Stimulated activated CD4-positive, alpha-beta T cell treated with anti-CD3 and anti-CD28 coated beads, TNF-alpha, amount 100 ng/mL, for 4 hours (primary cell): ENCODE results near the gene CYP2A6.
"Not testable (repeated sequence)": the region's sequence is repeated elsewhere in the genome, so short reads cannot be mapped to it uniquely, and the experiment has no call there.

Experiments used
- DNase-seq, 3 experiments: peaks; one replicate each; pipeline ENCODE4 v3.0.0-alpha.2; 2020; ENCODE audit warnings: low read depth in 3 of 3

CYP2A6 gene

GRCh38 chr19:40843653-40844052 is 6.6 kb downstream of the CYP2A6 start:
- peak; percentile 40 to 69 (median 57) for DNase-seq

GRCh38 chr19:40842997-40843652 is 7.1 kb downstream of the CYP2A6 start:
- DNase-seq: not testable (repeated sequence)

- not testable (repeated sequence) for DNase-seq
Observed at GRCh38 chr19:40842012-40842411, 8.2 kb downstream of the CYP2A6 start.

GRCh38 chr19:40838477-40838876 is 11.8 kb downstream of the CYP2A6 start:
- DNase-seq: not testable (repeated sequence)

DNA sequence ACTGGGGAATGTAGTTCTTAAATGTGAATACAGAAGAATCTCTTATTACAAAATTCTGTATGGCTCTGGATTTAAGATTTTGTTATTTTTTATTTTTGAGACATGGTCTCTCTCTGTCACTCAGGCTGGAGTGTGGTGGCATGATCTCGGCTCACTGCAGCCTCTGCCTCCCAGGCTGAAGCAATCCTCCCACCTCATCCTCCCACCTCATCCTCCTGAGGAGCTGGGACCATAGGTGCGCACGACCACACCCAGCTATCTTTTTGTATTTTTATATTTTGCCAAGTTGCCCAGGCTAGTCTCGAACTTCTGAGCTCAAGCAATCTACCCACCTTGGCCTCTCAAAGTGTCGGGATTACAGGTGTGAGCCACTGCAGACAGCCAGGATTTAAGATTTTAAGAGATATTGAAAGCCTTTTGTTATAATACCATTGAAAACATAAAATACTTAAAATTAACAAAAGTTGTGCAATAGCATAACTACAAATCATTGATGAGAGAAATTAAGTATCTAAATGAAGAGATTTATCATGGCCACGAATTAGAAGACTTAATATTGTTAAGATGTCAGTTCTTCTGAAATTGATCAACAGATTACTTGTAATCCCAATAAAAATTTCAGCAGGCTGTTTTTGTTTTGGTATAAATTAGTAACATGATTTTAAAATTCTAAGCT is 13.4 kb downstream of the CYP2A6 start:
- DNase-seq: no peak

GRCh38 chr19:40833728-40834533 is 16.3 kb downstream of the CYP2A6 start:
- not testable (repeated sequence) for DNase-seq

GRCh38 chr19:40832431-40832790 is 17.8 kb downstream of the CYP2A6 start:
- not testable (repeated sequence) for DNase-seq

- DNase-seq: no peak
Observed at GRCh38 chr19:40831502-40832430, 18.5 kb downstream of the CYP2A6 start.

DNA sequence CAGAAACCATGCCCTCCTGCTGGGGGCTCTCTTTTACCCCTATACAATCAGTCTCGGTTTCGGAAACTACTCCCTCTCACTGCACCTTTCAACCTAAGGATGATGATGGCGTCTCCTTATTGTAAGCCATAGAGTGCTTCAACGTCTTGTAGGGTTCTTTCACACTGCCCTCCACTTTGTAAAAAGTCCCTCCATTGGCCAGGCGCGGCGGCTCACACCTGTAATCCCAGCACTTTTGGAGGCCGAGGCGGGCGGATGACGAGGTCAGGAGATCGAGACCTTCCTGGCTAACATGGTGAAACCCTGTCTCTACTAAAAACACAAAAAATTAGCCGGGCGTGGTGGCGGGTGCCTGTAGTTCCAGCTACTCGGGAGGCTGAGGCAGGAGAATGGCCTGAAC is 19.5 kb downstream of the CYP2A6 start:
- not testable (repeated sequence) for DNase-seq

DNA sequence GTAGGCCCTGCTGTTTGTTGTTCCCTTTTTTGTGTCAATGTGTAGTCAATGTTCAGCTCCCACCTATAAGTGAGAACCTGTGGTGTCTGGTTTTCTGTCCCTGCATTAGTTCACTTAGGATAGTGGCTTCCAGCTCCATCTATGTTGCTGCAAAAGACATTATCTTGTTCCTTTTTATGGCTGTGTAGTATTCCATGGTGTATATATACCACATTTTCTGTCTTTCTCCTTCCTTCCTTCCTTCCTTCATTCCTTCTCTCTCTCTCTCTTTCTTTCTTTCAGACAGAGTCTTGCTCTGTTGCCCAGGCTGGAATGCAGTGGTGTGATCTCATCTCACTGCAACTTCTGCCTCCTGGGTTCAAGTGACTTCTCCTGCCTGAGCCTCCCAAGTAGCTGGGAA is 21.0 kb downstream of the CYP2A6 start:
- no peak for DNase-seq

DNA sequence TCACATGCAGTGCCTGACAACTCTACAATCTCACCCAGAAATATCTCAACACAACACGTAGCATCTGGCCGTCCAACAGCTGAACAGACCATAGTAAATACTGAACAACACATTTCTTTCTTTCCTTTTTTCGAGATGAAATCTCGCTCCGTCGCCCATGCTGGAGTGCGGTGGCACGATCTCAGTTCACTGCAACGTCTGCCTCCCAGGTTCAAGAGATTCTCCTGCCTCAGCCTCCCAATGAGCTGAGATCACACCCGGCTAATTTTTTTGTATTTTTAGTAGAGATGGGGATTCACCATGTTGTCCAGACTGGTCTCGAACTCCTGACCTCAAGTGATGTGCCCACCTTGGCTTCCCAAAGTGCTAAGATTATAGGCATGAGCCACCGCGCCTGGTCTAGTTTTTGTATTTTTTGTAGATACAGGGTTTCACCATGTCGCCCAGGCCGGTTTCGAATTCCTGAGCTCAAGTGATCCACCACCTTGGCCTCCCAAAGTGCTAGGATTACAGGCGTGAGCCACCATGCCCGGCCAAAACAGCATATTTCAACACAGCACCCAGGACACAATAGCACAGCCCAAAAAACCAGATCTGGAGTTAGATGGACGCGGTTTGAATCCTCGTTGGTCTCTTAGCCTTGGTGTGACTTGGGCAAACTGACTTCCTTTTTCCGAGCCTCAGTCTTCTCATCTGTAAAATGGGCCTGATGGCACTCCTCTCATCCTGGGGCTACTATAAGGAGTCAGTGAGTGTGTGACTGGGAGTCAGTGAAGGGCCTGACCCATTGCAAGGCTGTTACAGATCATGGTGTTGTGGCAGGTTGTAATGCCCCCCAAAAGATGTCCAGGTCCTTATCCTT is 22.6 kb downstream of the CYP2A6 start:
- no peak for DNase-seq

DNA sequence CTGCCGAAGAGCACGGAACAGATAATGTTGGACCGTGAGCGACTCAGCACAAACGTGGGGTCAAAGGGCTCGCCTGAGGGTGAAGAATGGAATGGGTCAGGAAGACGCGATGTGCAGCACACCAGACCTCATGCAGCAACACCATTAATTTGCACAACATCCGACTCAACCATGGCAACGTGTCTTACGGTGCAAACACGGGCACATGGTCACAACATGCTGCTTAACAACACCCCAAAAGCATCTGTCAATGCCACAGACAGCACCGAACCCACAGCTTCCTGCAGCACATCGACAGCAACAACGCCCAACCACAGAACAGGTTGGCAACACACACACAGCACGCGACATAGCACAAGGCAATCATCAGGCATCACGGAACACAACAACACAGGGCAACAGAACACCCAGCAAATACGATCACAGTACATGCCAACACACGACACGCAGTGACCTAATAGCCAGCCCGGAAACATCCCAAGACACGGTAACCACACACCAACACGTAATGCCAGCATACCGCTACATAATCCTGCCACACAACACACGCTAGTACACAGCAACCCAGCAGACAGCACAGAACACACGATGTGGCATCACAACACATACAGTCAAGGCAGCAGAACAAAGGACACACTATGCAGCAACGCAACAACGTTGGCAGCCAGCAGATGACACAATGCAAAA is 23.4 kb downstream of the CYP2A6 start:
- not testable (repeated sequence) for DNase-seq

DNA sequence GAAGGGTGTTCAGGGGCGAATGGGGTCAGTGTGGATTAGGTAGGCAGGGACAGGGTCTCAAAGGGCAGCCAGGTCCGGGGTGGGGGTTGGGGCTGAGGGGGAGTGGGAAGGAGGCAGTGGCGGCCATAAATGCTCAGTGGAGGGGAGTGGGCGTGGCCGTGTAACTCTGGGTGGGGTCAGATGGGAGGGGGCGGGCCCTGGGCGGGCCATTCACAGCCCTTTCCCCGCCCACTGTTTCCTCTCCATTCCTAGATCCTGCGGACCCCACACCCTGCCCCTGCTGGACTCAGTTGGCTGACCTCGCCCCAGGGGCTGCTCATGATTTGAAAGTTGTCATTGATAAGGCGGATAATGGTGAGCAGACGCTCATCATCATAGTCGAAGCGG is 23.9 kb downstream of the CYP2A6 start:
- DNase-seq: not testable (repeated sequence)

DNA sequence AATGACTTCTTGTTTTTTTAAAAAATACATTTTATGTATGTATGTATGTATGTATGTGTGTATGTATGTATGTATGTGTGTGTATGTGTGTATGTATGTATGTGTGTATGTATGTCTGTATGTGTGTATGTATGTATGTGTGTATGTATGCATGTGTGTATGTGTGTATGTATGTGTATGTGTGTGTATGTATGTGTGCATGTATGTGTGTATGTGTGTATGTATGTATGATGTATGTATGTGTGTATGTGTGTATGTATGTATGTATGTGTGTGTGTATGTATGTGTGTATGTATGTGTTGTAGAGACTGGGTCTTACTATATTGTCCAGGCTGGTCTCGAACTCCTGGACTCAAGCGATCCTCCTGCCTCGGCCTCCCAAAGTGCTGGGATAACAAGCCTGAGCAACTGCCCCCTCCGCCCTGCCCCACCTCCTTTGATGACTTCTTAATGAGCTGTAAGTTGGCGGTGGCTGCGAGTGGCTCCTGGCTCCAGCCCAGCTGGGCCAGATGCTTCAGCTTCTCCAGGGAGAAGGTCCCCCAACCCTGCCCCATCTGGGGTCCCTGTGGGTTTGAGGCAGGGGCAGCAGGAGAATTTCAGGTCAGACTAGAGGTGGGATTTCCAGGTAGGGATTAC is 24.7 kb downstream of the CYP2A6 start:
- not testable (repeated sequence) for DNase-seq

DNA sequence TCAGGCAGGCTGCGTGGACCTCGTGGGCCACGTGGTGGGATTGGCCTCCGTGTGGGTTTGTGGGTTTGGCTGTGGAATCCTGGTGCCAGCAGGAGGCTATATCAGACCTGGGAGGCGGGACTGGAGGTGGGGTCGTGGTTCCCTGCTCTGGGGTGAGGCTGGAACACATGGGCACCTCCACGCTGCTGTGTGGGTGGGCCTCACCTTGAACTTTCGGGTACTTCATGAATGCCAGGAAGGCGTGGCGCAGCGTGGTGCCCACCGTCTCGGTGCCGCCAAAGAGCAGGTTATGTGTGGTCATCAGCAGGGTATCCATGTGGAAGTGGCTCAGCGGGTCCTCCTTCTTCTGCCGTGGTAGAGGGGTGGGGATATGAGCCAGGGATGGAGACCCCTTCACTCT is 25.3 kb downstream of the CYP2A6 start:
- not testable (repeated sequence) for DNase-seq

- DNase-seq: not testable (repeated sequence)
Observed at GRCh38 chr19:40822704-40823553, 27.3 kb downstream of the CYP2A6 start.

- no peak for DNase-seq
Observed at GRCh38 chr19:40822161-40822560, 28.1 kb downstream of the CYP2A6 start.

DNA sequence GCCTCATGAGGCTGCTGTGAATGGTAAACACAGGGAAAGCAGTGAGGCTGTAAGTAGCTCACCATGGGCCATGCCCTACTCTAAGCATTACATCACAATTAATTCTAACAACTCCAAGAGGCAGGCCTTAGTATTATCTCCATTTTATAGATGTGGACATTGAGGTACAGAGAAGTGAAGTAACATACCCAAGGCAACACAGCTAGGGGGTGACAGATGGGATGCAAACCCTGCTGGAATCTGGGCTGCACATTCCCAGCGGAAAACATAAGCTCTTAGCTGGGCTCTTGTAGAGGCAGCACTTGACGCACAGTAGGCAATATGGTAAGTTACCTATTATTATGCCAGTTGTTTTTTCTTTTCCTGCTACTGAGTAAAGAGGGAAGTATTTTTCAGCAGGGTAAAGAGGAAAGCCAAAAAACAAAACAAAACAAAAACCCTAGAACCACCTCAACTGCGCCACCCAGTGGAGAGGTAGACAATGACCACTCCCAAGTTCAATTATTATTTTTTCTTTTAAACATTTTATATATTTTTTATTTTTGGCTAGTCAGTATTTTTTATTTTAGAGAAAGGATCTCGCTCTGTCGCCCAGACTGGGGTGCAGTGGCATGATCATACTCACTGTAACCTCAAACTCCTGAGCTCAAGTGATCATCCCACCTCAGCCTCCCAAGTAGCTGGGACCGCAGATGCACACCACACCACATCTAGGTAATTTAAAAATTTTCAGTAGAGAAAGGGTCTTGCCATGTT is 30.6 kb downstream of the CYP2A6 start:
- DNase-seq: peak in 1 of 3 experiments; percentile 48
